D721Med (cell line): Measurements from ENCODE around the gene GLDC.

Experiments
- DNase-seq: peaks from one replicate; pipeline ENCODE4 v3.0.0; 2011; ENCODE audit warnings: low spot score; ENCODE audit not compliant: insufficient read length
- FAIRE-seq: peaks from 2 replicates; lab custom pipeline; 2011; peaks lifted over from hg19 to GRCh38; lab: Jason Lieb, UNC
- CTCF ChIP-seq: IDR thresholded peaks from 2 replicates; pipeline ENCODE4 v1.5.1; 2012; ENCODE audit warnings: mild to moderate bottlenecking, control low read depth; ENCODE audit not compliant: insufficient read depth; ENCODE audit errors: missing control alignments

Gene GLDC

GRCh38 chr9:6644346-6645104 is 1.0 kb downstream of the GLDC start:
- DNase-seq: no peak
- no peak for FAIRE-seq
- TF ChIP-seq CTCF: no peak

- DNase-seq: no peak
- FAIRE-seq: no peak
- TF ChIP-seq CTCF: no peak
Observed at GRCh38 chr9:6641961-6642360, 3.6 kb downstream of the GLDC start.

- DNase-seq (no peak), FAIRE-seq (no peak)
- no peak for TF ChIP-seq CTCF
Observed at GRCh38 chr9:6641561-6641960, 4.0 kb downstream of the GLDC start.

- no peak for FAIRE-seq
- no peak for TF ChIP-seq CTCF
- no peak for DNase-seq
Observed at GRCh38 chr9:6641056-6641455, 4.5 kb downstream of the GLDC start.

- no peak for TF ChIP-seq CTCF
- FAIRE-seq: no peak
Observed at GRCh38 chr9:6640268-6641051, 5.1 kb downstream of the GLDC start.

GRCh38 chr9:6639622-6640021 is 5.9 kb downstream of the GLDC start:
- no peak for TF ChIP-seq CTCF
- DNase-seq: no peak
- no peak for FAIRE-seq

More at GRCh38 chr9:6640268-6641051, 5.1 kb downstream of the GLDC start:
- no peak for DNase-seq

- DNase-seq: no peak
- TF ChIP-seq CTCF: no peak
- no peak for FAIRE-seq
Observed at GRCh38 chr9:6634444-6634843, 11.1 kb downstream of the GLDC start.
